Endothelial cell of umbilical vein (primary cell): ENCODE results near the gene FBXW4. TPM values are rescaled to one million over a fixed set of nuclear protein-coding genes. Genes with fewer than 3 reads are reported as not detected.

Experiments
- BruUV-seq: library from RNA; stranded (reverse); fragments of 400-500 nt; replicated peaks from 2 replicates; lab custom pipeline; 2021; lab: Mats Ljungman, UMichigan
- CTCF ChIA-PET: fragments of 300-600, 350-600 bp; sonication (Branson Sonifier 250); formaldehyde crosslinking; loops from one replicate; lab custom pipeline; 2021; ENCODE audit warnings: antibody characterized with exemption, inconsistent platforms; lab: Charles Lee
- POLR2A ChIA-PET: fragments of 300-600, 350-600 bp; sonication (Branson Sonifier 250); formaldehyde crosslinking; loops from one replicate; lab custom pipeline; 2021; ENCODE audit warnings: antibody characterized with exemption, inconsistent platforms; lab: Charles Lee
- DNase-seq: peaks from one replicate; pipeline ENCODE4 v3.0.0-alpha.2; 2011; ENCODE audit warnings: low read depth, low spot score
- FAIRE-seq: peaks from 2 replicates; lab custom pipeline; 2011; peaks lifted over from hg19 to GRCh38; lab: Jason Lieb, UNC
- H2AFZ ChIP-seq: 2 replicates; pipeline ENCODE4 v1.6.0; 2012; ENCODE audit warnings: low read depth, low read length, control low read depth, inconsistent platforms
- H3K27ac ChIP-seq: 2 replicates; pipeline ENCODE4 v1.5.1; 2011; ENCODE audit warnings: low read depth, mild to moderate bottlenecking, control low read depth, low read length, moderate library complexity; ENCODE audit not compliant: insufficient read depth
- H3K27me3 ChIP-seq, 2 experiments: 2 replicates each; pipeline versions ENCODE4 v1.6.0 to v1.6.1; 2011; ENCODE audit warnings: low read length in 2 of 2, mixed read lengths in 1 of 2; ENCODE audit not compliant: control insufficient read depth in 2 of 2, insufficient read depth in 2 of 2
- H3K36me3 ChIP-seq, 2 experiments: 2 replicates in 1 of 2; 3 replicates in 1 of 2; pipeline ENCODE4 v1.5.1; 2011; ENCODE audit warnings: low read length in 2 of 2, mild to moderate bottlenecking in 1 of 2, moderate library complexity in 1 of 2; ENCODE audit not compliant: control insufficient read depth in 2 of 2, insufficient read depth in 2 of 2; ENCODE audit errors: extremely low read depth in 1 of 2
- H3K4me1 ChIP-seq: 3 replicates; pipeline ENCODE4 v1.5.1; 2011; ENCODE audit warnings: mild to moderate bottlenecking, low read length; ENCODE audit not compliant: control insufficient read depth, insufficient read depth; ENCODE audit errors: extremely low read depth
- H3K4me2 ChIP-seq: 2 replicates; pipeline ENCODE4 v1.6.1; 2011; ENCODE audit warnings: low read length, control low read depth, mixed read lengths; ENCODE audit not compliant: insufficient read depth
- H3K4me3 ChIP-seq, 3 experiments: fragments of 200-600 bp in 1 of 3; sonication (generic), shearing (Covaris generic) in 1 of 3; replicated peaks in 1 of 3; 2 replicates each; pipeline ENCODE4 v1.5.1; 2011 to 2016; ENCODE audit warnings: control low read depth in 3 of 3, low read length in 3 of 3, mild to moderate bottlenecking in 2 of 3, inconsistent platforms in 1 of 3, low read depth in 1 of 3, moderate library complexity in 1 of 3; ENCODE audit not compliant: insufficient read depth in 1 of 3
- H3K79me2 ChIP-seq: 2 replicates; pipeline ENCODE4 v1.6.0; 2012; ENCODE audit warnings: low read length, inconsistent platforms; ENCODE audit not compliant: control insufficient read depth, insufficient read depth
- H3K9ac ChIP-seq: replicated peaks from 2 replicates; pipeline ENCODE3; 2011; ENCODE audit warnings: low read length, control low read depth; ENCODE audit not compliant: insufficient read depth; ENCODE audit errors: extremely low read depth
- H3K9me1 ChIP-seq: replicated peaks from 3 replicates; pipeline ENCODE4 v1.6.0; 2011; ENCODE audit warnings: mild to moderate bottlenecking, low read length; ENCODE audit not compliant: control insufficient read depth, insufficient read depth; ENCODE audit errors: extremely low read depth
- H3K9me3 ChIP-seq: replicated peaks from 2 replicates; pipeline ENCODE4 v1.5.1; 2012; ENCODE audit warnings: low read length, inconsistent platforms; ENCODE audit not compliant: control insufficient read depth, insufficient read depth
- H4K20me1 ChIP-seq: replicated peaks from 2 replicates; pipeline ENCODE3; 2011; ENCODE audit warnings: mild to moderate bottlenecking, low read length; ENCODE audit not compliant: control insufficient read depth, insufficient read depth; ENCODE audit errors: extremely low read depth
- CTCF ChIP-seq, 2 donors: IDR thresholded peaks; 1 replicate in 1 of 2; 2 replicates in 1 of 2; pipeline ENCODE4 v1.5.1; 2011; ENCODE audit warnings: low read length in 2 of 2, mild to moderate bottlenecking in 2 of 2, moderate library complexity in 2 of 2, control low read depth in 1 of 2, inconsistent platforms in 1 of 2, low read depth in 1 of 2; ENCODE audit not compliant: insufficient read depth in 1 of 2; ENCODE audit errors: extremely low read depth in 1 of 2
- EZH2 ChIP-seq: IDR thresholded peaks from 2 replicates; pipeline ENCODE4 v1.6.1; 2012; ENCODE audit warnings: borderline replicate concordance, low read depth, mild to moderate bottlenecking, moderate library complexity, low read length, inconsistent platforms; ENCODE audit not compliant: severe bottlenecking
- FOS ChIP-seq: IDR thresholded peaks from 2 replicates; pipeline ENCODE4 v1.6.1; 2011; ENCODE audit warnings: mild to moderate bottlenecking, low read length, moderate library complexity, borderline replicate concordance; ENCODE audit not compliant: insufficient read depth
- GATA2 ChIP-seq: IDR thresholded peaks from 2 replicates; pipeline ENCODE4 v1.7.0; 2011; ENCODE audit warnings: low read depth, mild to moderate bottlenecking, moderate library complexity, mixed read lengths, low read length; ENCODE audit not compliant: insufficient read length, insufficient read depth
- JUN ChIP-seq: IDR thresholded peaks from 2 replicates; pipeline ENCODE4 v1.6.1; 2011; ENCODE audit warnings: borderline replicate concordance, low read depth; ENCODE audit not compliant: insufficient read length, insufficient read depth
- MAX ChIP-seq: IDR thresholded peaks from 2 replicates; pipeline ENCODE4 v1.6.1; 2011; ENCODE audit not compliant: insufficient read depth, insufficient read length
- MYC ChIP-seq: IDR thresholded peaks from one replicate; pipeline ENCODE4 v1.6.1; 2011; ENCODE audit warnings: mild to moderate bottlenecking, low read depth, low read length
- POLR2A ChIP-seq: IDR thresholded peaks from 2 replicates; pipeline ENCODE4 v1.6.1; 2012; ENCODE audit warnings: low read depth, mild to moderate bottlenecking, control low read depth, low read length
- POLR2AphosphoS5 ChIP-seq: IDR thresholded peaks from 2 replicates; pipeline ENCODE4 v1.6.1; 2012; ENCODE audit warnings: low read depth, mild to moderate bottlenecking, control low read depth, low read length, moderate library complexity; ENCODE audit not compliant: insufficient read depth
- dilution Hi-C: fragments of 300-500 bp; cut with MboI; formaldehyde crosslinking; loops from one replicate; pipeline ENCODE4 v1.15.0; 2019; ENCODE audit warnings: low sequenced_read_pairs; ENCODE audit not compliant: extremely low pct_ligation_motif_present
- intact Hi-C: fragments of 100-400 bp; cut with micrococcal nuclease; formaldehyde crosslinking; loops from one replicate; pipeline ENCODE4 v1.10.0; 2022
- polyA plus RNA-seq, 4 experiments: library from polyadenylated mRNA; depleted of rRNA in 3 of 4; stranded (reverse) in 3 of 4; unstranded in 1 of 4; fragments of >200 nt; gene quantifications; 2 replicates each; pipeline versions ENCODE4 v1.2.1 to v1.2.3, GENCODE V29; 2011 to 2012; ENCODE audit warnings: missing spikeins in 1 of 4
- total RNA-seq: library from RNA; stranded (reverse); gene quantifications from 2 replicates; pipeline ENCODE4 v1.2.3, GENCODE V29; 2021

Gene FBXW4
- total and polyA plus RNA-seq, 2 donors (not counting 3 experiments of a cell fraction or from before 2014, with no cell fraction given), result 20.8 to 21.1 TPM

GRCh38 chr10:101614663-101615524 is 80.1 kb downstream of the FBXW4 start:
- Histone ChIP-seq H3K27ac (no peak overlapping the region), H3K27me3 (no peaks in the 10 kb centered on the region), H3K9ac (no peak overlapping the region), H3K36me3 (peaks cover 0 to 15% of the 10 kb centered on the region in 2 experiments), H3K9me3 (no peaks in the 10 kb centered on the region), H3K4me1 (no peaks in the 10 kb centered on the region), H3K4me3 (no peak overlapping the region), H3K4me2 (no peak overlapping the region), H4K20me1 (no peaks in the 10 kb centered on the region), H2AFZ (no peak overlapping the region), H3K9me1 (no peaks in the 10 kb centered on the region), H3K79me2 (no peaks in the 10 kb centered on the region)
- POLR2A ChIA-PET, result no interaction called here
- CTCF ChIA-PET, result interaction anchor here (1.0 to 1.1 kb wide), 2 partner anchors 11 to 12 kb away, joined by 3 to 4 read pairs; no protein-coding TSS in a partner anchor
- FAIRE-seq, result no peak
- no peak for DNase-seq
- intact Hi-C loops (no loop called here), dilution Hi-C loops (no loop called here)
- no TSS peak for BruUV-seq
- TF ChIP-seq CTCF (IDR thresholded peaks at IDR 0.05; ENCODE audit: extremely low read depth in 1 of 2, insufficient read depth in 1 of 2, low read depth in 1 of 2, low read length in 2 of 2), result no peak
- TF ChIP-seq MAX, result no peak
- no peak for TF ChIP-seq MYC
- no peak for TF ChIP-seq GATA2
- no peak for TF ChIP-seq FOS
- TF ChIP-seq POLR2AphosphoS5, result no peak
- no peak for TF ChIP-seq POLR2A
- TF ChIP-seq EZH2, result no peak
- TF ChIP-seq JUN, result no peak
